Fibroblast of mammary gland (primary cell): ENCODE data around the gene SIGMAR1.

Experiments used
- DNase-seq: peaks from one replicate; pipeline ENCODE4 v3.0.0-alpha.2; 2010; ENCODE audit warnings: low read depth
- H3K4me3 ChIP-seq: 2 replicates; pipeline ENCODE4 v1.5.1; 2011; ENCODE audit warnings: low read depth, mild to moderate bottlenecking, low read length, moderate library complexity; ENCODE audit not compliant: control insufficient read depth
- TF ChIP-seq, protein P1 (sequence below): conservative IDR thresholded peaks from 2 replicates; pipeline ENCODE4 v1.5.1; 2011; ENCODE audit warnings: low read depth, low read length, inconsistent platforms; ENCODE audit not compliant: control insufficient read depth, insufficient read depth

Gene SIGMAR1

GRCh38 chr9:34603610-34604231 is 33.9 kb downstream of the SIGMAR1 start:
- no peak overlapping the region for H3K4me3 ChIP-seq
- TF ChIP-seq, protein P1, sequence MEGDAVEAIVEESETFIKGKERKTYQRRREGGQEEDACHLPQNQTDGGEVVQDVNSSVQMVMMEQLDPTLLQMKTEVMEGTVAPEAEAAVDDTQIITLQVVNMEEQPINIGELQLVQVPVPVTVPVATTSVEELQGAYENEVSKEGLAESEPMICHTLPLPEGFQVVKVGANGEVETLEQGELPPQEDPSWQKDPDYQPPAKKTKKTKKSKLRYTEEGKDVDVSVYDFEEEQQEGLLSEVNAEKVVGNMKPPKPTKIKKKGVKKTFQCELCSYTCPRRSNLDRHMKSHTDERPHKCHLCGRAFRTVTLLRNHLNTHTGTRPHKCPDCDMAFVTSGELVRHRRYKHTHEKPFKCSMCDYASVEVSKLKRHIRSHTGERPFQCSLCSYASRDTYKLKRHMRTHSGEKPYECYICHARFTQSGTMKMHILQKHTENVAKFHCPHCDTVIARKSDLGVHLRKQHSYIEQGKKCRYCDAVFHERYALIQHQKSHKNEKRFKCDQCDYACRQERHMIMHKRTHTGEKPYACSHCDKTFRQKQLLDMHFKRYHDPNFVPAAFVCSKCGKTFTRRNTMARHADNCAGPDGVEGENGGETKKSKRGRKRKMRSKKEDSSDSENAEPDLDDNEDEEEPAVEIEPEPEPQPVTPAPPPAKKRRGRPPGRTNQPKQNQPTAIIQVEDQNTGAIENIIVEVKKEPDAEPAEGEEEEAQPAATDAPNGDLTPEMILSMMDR = peak; percentile 97
- peak; percentile 69 for DNase-seq

GRCh38 chr9:34601937-34602573 is 35.5 kb downstream of the SIGMAR1 start:
- DNase-seq = no peak

DNA sequence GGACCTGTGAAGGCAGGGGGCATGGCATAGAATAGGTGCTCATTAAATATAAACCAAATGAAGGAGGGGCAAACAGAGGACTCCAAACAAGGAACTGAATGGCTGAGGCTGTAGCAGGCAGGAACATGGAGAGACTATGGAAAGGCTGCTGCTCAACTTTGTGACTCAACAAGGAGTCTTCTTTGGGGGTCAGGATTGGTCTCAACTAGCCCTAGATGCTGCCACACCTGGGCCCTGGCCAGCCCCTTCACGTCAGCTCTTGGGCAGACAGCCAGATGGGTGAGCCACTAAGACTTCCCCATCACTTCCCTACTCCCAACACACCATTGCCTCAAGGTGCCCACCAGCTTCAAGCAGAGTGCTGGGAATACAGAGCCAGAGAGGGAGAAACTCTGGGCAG is 36.7 kb downstream of the SIGMAR1 start:
- DNase-seq = no peak
- TF ChIP-seq, protein P1 = no peak
- no peak overlapping the region for H3K4me3 ChIP-seq

More at GRCh38 chr9:34601937-34602573, 35.5 kb downstream of the SIGMAR1 start:
- TF ChIP-seq, protein P1 = no peak
- H3K4me3 ChIP-seq = no peak overlapping the region

- TF ChIP-seq, protein P1 = no peak
- no peak for DNase-seq
- H3K4me3 ChIP-seq = no peak overlapping the region
Observed at GRCh38 chr9:34599546-34599945, 38.0 kb downstream of the SIGMAR1 start.

GRCh38 chr9:34594177-34594576 is 43.4 kb downstream of the SIGMAR1 start:
- no peak for DNase-seq
- TF ChIP-seq, protein P1 = no peak
- no peak overlapping the region for H3K4me3 ChIP-seq

GRCh38 chr9:34592895-34593601 is 44.5 kb downstream of the SIGMAR1 start:
- TF ChIP-seq, protein P1 = no peak
- H3K4me3 ChIP-seq = no peak overlapping the region
- no peak for DNase-seq
